ENCODE measurements around the gene GCNT2.
"Not testable (repeated sequence)": the region's sequence is repeated elsewhere in the genome, so short reads cannot be mapped to it uniquely, and the experiment has no call there.

GRCh38 chr6:10575519-10575918 is 54.4 kb downstream of the GCNT2 start:
- TF ChIP-seq, protein P1, sequence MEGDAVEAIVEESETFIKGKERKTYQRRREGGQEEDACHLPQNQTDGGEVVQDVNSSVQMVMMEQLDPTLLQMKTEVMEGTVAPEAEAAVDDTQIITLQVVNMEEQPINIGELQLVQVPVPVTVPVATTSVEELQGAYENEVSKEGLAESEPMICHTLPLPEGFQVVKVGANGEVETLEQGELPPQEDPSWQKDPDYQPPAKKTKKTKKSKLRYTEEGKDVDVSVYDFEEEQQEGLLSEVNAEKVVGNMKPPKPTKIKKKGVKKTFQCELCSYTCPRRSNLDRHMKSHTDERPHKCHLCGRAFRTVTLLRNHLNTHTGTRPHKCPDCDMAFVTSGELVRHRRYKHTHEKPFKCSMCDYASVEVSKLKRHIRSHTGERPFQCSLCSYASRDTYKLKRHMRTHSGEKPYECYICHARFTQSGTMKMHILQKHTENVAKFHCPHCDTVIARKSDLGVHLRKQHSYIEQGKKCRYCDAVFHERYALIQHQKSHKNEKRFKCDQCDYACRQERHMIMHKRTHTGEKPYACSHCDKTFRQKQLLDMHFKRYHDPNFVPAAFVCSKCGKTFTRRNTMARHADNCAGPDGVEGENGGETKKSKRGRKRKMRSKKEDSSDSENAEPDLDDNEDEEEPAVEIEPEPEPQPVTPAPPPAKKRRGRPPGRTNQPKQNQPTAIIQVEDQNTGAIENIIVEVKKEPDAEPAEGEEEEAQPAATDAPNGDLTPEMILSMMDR (IDR thresholded peaks at IDR 0.05): not testable (repeated sequence)
- TF ChIP-seq POLR2A, POLR2AphosphoS5 (IDR thresholded peaks at IDR 0.05): not testable (repeated sequence)

All from upper lobe of left lung (tissue), 4 donors.